ENCODE data around the gene PHF20. TPM values are rescaled to one million over a fixed set of nuclear protein-coding genes. Genes with fewer than 3 reads are reported as not detected.
A peak's percentile ranks its signal among the peaks of the same experiment; 100 is the strongest.

PHF20 gene
- total and polyA plus RNA-seq, 2 of the 8 experiments (the other 6 are each of a cell fraction or from before 2014, with no cell fraction given) = 25.6 to 70.1 TPM

DNA sequence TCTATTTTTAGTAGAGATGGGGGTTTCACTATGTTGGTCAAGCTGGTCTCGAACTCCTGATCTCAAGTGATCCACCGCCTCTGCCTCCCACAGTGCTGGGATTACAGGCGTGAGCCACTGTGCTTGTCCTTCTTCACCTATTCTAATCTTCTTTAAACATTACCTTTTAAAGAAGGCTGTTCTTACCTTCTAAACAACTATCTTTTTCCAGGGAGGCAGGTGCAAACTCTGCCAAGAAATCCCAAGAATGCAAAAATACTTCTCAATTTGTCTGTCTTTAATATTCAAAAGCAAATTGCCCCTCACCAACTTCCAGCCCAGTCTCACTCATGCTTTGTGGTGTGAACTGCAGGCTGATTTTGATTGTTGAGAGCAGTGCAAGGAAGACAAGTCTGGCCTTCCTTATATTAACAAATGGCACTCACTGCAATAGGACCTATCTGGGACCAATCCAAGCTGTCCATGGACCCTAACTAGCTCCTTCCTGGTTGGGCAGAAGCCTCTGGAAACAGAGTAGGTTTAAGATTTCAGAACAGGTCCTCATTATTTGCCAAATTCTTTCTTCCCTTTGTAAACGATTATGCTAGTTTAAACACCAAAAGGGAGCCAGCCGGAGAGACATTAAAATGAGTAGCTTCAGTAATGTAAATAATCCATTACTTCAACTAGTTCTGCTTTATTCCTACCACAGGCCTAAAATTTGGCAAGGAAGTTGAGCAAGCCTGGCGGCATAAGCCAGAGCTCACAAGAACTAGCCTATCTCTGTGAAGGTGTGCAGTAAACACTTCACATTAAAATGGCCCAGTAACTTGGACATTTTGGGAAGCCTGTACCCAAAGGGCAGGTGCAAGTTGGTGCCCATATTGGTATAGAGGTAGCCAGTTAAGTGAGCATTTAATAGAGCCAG lies 180.9 kb downstream of the PHF20 start:
- WGBS, 2 experiments (ENCODE audit: extremely low coverage in 1 of 2, insufficient coverage in 1 of 2, insufficient read length in 1 of 2, insufficient replicate concordance in 2 of 2, low coverage in 1 of 2, low lambda C conversion rate in 2 of 2, missing lambda C conversion rate in 1 of 2) = 75% methylated on average over 6 of the region's 6 CpGs; no CpG with 5 or more reads in 1 of the 2 experiments
- no peak for DNase-seq (ENCODE audit: low read depth in 1 of 2, low spot score in 2 of 2)
- no peak overlapping the region for H4K91ac ChIP-seq (replicated peaks; ENCODE audit: insufficient read length, low read length)

More for the DNA sequence above, 180.9 kb downstream of the PHF20 start:
- no peak overlapping the region for H2AK5ac ChIP-seq (ENCODE audit: low read depth, low read length)
- ChIA-PET CTCF (ENCODE audit: partially characterized antibody) (interaction anchor here (0.5 to 3.4 kb wide), 12 partner anchors 10 to 337 kb away, joined by 3 to 26 read pairs (median 4); partner anchors contain the start of genes CNBD2 and RBM39), POLR2A (ENCODE audit: partially characterized antibody) (interaction anchor here (0.6 to 3.9 kb wide), 14 partner anchors 12 to 350 kb away, joined by 3 to 30 read pairs (median 4); partner anchors contain the start of gene RBM39)
- no peak overlapping the region for H2BK15ac ChIP-seq (ENCODE audit: low read length)
- H4K5ac ChIP-seq (ENCODE audit: insufficient read length, low read depth, low read length) = no peak overlapping the region
- peaks cover 8% of the 10 kb centered on the region for H3K23me2 ChIP-seq (ENCODE audit: low read depth, low read length)
- H3K9me3 ChIP-seq (ENCODE audit: insufficient read depth in 2 of 2, low read depth in 1 of 2, low read length in 1 of 2) = no peaks in the 10 kb centered on the region
- no peak overlapping the region for H2AFZ ChIP-seq (ENCODE audit: low read length)
- H2BK5ac ChIP-seq (ENCODE audit: low read depth, low read length) = peak overlapping the region; percentile 92; the same call in 1 of the 2 replicates
- 0 out of 2 replicates have a peak, but pooled peaks cover 4% of the 10 kb centered on the region for H3K79me1 ChIP-seq (ENCODE audit: low read depth, low read length)
- H3K4me1 ChIP-seq (replicated peaks in 1 of 4; ENCODE audit: control insufficient read depth in 3 of 4, insufficient read depth in 4 of 4, low read length in 3 of 4) = peaks cover 0 to 3% (median 0%) of the 10 kb centered on the region in 4 experiments; a peak in 2 of 7 replicates
- H4K8ac ChIP-seq (ENCODE audit: extremely low read depth, insufficient read depth, low read length) = no peak overlapping the region
- H4K20me1 ChIP-seq (replicated peaks in 1 of 2; ENCODE audit: control insufficient read depth in 1 of 2, insufficient read depth in 2 of 2, low read length in 2 of 2) = peaks cover 3 to 5% of the 10 kb centered on the region in 2 experiments
- H3K36me3 ChIP-seq (ENCODE audit: control insufficient read depth in 2 of 4, insufficient read depth in 4 of 4, low read length in 3 of 4) = peaks cover 0 to 7% (median 2%) of the 10 kb centered on the region in 4 experiments; a peak in 3 of 8 replicates
- no peak overlapping the region for H2BK20ac ChIP-seq (ENCODE audit: low read length)
- H3K4me3 ChIP-seq (ENCODE audit: extremely low read depth in 1 of 4, insufficient read depth in 2 of 4, low read depth in 3 of 4, low read length in 4 of 4) = peak overlapping the region; percentile 75 to 95 (median 88)
- no peak overlapping the region for H2BK12ac ChIP-seq (ENCODE audit: low read depth, low read length)
- H3K4me2 ChIP-seq (ENCODE audit: insufficient read depth in 1 of 2, low read depth in 2 of 2, low read length in 2 of 2) = peak overlapping the region; percentile 74 to 95
- no peak overlapping the region; the same call in 1 of the 2 replicates for H3K18ac ChIP-seq (ENCODE audit: extremely low read depth, low read length)
- no peak overlapping the region for H3K4ac ChIP-seq (replicated peaks; ENCODE audit: insufficient read length, low read depth, low read length)
- H3K23ac ChIP-seq (ENCODE audit: insufficient read length) = no peak overlapping the region
- peaks cover 5 to 18% of the 10 kb centered on the region in 2 experiments; a peak in 2 of 4 replicates for H3K79me2 ChIP-seq (ENCODE audit: control insufficient read depth in 1 of 2, insufficient read depth in 2 of 2, low read length in 2 of 2)
- H3K56ac ChIP-seq (replicated peaks; ENCODE audit: insufficient read length, low read depth, low read length) = no peak overlapping the region
- no peak for FAIRE-seq
- TF ChIP-seq, protein P1, sequence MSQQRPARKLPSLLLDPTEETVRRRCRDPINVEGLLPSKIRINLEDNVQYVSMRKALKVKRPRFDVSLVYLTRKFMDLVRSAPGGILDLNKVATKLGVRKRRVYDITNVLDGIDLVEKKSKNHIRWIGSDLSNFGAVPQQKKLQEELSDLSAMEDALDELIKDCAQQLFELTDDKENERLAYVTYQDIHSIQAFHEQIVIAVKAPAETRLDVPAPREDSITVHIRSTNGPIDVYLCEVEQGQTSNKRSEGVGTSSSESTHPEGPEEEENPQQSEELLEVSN (IDR thresholded peaks at IDR 0.05) = no peak
- TF ChIP-seq POLR2A (IDR thresholded peaks at IDR 0.05; ENCODE audit: control extremely low read depth in 1 of 2, low read depth in 2 of 2, low read length in 2 of 2) (peak in 1 of 2 experiments; percentile 25; a peak in 2 of 3 replicates), SUZ12 (IDR thresholded peaks at IDR 0.05; ENCODE audit: low read length) (no peak)
- no peak overlapping the region for H2BK120ac ChIP-seq (replicated peaks; ENCODE audit: low read depth, low read length)
- H3K27me3 ChIP-seq (replicated peaks in 1 of 4; ENCODE audit: control insufficient read depth in 3 of 4, extremely low read depth in 1 of 4, insufficient read depth in 3 of 4, low read length in 3 of 4) = no peaks in the 10 kb centered on the region
- H3K9ac ChIP-seq (replicated peaks in 1 of 4; ENCODE audit: extremely low read depth in 1 of 4, low read depth in 3 of 4, low read length in 3 of 4) = peak overlapping the region; percentile 66 to 99 (median 88)
- H3K14ac ChIP-seq (ENCODE audit: insufficient read length) = no peak overlapping the region
- H3K27ac ChIP-seq (ENCODE audit: low read depth, low read length) = peak overlapping the region; percentile 97
